Pericardium fibroblast (primary cell): Measurements from ENCODE around the gene TFCP2L1. TPM values are rescaled to one million over a fixed set of nuclear protein-coding genes. Genes with fewer than 3 reads are reported as not detected.

Experiments used
- total RNA-seq: library from RNA; depleted of rRNA; stranded (reverse); fragments of >200 nt; gene quantifications from 2 replicates; pipeline ENCODE4 v1.2.3, GENCODE V29; 2015

TFCP2L1 gene, protein sequence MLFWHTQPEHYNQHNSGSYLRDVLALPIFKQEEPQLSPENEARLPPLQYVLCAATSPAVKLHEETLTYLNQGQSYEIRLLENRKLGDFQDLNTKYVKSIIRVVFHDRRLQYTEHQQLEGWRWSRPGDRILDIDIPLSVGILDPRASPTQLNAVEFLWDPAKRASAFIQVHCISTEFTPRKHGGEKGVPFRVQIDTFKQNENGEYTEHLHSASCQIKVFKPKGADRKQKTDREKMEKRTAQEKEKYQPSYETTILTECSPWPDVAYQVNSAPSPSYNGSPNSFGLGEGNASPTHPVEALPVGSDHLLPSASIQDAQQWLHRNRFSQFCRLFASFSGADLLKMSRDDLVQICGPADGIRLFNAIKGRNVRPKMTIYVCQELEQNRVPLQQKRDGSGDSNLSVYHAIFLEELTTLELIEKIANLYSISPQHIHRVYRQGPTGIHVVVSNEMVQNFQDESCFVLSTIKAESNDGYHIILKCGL
- total RNA-seq = not detected in 2 replicates

GRCh38 chr2:121284463-121285449 is at the start of gene TFCP2L1:
Gene TFCP2L1, minus strand, starts transcription at chr2:121285202. Its CDS starts 93 bp downstream, at chr2:121285109.

Other genes starting within 250 kb of the TFCP2L1 start
- gene RNU4ATAC, start 245.7 kb upstream of the TFCP2L1 start, total RNA-seq = under 0.01 TPM in 2 replicates